Measurements from ENCODE around the gene PRDM12.

The PRDM12 gene

DNA sequence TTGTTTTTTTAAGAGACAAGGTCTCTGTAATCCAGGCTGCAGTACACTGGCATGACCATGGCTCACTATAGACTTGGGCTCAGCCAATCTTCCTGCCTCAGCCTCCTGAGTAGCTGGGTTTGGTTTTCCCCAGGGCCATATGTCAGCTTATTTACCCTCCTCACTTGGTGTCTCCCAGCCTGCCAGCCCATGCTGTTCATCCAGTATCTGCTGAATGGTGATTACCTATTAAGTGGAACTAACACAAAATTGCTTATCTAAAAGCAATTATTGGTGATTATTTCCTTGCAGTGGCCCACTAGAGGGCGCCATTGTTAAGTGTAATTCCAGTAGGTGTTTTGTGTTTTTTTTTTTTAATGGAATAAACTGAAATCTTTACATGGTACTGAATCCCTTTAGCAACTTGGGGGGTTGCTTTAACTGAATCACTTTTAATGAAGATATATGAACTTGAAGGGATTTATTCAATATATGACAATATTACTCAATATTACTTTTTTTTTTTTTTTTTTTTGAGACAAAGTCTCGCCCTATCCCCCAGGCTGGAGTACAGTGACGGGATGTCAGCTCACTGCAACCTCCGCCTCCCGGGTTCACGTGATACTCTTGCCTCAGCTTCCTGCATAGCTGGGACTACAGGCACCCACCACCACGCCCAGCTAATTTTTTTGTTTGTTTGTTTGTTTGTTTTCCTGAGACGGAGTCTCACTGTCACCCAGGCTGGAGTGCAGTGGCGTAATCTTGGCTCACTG lies 43.0 kb downstream of the PRDM12 start:
- H3K36me3 ChIP-seq (ENCODE audit: control insufficient read depth in 2 of 2, insufficient read depth in 2 of 2, low read length in 2 of 2) = peaks cover 17 to 18% of the 10 kb centered on the region in 2 donors

DNA sequence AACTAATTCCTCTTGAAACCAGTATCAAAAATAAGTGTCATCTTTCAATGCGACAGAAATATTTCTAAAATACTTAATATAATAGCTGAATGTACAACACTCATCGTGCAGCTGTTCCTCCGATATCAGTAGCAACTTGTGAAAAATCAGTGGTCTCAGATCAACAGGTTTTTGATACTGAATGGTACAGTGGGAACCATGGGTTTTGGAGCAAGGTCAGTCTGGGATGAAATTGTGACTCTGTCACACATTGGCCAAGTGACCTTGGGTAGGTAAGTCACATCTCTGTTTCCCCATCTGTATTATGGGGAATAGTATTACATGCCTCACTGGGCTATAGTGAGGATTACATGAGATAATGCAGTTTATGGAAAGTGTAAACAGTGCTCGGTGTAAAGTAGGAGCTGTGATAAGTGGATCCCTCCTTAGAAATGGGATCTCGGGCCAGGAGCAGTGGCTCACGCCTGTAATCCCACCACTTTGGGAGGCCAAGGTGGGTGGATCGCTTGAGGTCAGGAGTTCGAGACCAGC lies 46.5 kb downstream of the PRDM12 start:
- Histone ChIP-seq H3K9ac (ENCODE audit: low read length in 2 of 2) (no peak overlapping the region), H3K4me1 (ENCODE audit: control insufficient read depth, insufficient read depth, low read length) (peaks cover 8% of the 10 kb centered on the region), H3K27me3 (ENCODE audit: control insufficient read depth in 1 of 2, insufficient read depth in 2 of 2, low read length in 2 of 2) (no peaks in the 10 kb centered on the region), H3K9me3 (ENCODE audit: control insufficient read depth in 2 of 2, low read length in 2 of 2) (no peaks in the 10 kb centered on the region), H3K27ac (ENCODE audit: low read length) (no peak overlapping the region), H3K36me3 (ENCODE audit: control insufficient read depth in 2 of 2, insufficient read depth in 2 of 2, low read length in 2 of 2) (no peaks in the 10 kb centered on the region), H3K4me3 (ENCODE audit: low read length in 2 of 2) (no peak overlapping the region)

More for the DNA sequence above, 43.0 kb downstream of the PRDM12 start:
- Histone ChIP-seq H3K4me3 (ENCODE audit: low read length in 2 of 2) (no peak overlapping the region), H3K27me3 (ENCODE audit: control insufficient read depth in 1 of 2, insufficient read depth in 2 of 2, low read length in 2 of 2) (no peaks in the 10 kb centered on the region), H3K4me1 (ENCODE audit: control insufficient read depth, insufficient read depth, low read length) (no peaks in the 10 kb centered on the region), H3K27ac (ENCODE audit: low read length) (no peak overlapping the region), H3K9ac (ENCODE audit: low read length in 2 of 2) (no peak overlapping the region), H3K9me3 (ENCODE audit: control insufficient read depth in 2 of 2, low read length in 2 of 2) (no peaks in the 10 kb centered on the region)

DNA sequence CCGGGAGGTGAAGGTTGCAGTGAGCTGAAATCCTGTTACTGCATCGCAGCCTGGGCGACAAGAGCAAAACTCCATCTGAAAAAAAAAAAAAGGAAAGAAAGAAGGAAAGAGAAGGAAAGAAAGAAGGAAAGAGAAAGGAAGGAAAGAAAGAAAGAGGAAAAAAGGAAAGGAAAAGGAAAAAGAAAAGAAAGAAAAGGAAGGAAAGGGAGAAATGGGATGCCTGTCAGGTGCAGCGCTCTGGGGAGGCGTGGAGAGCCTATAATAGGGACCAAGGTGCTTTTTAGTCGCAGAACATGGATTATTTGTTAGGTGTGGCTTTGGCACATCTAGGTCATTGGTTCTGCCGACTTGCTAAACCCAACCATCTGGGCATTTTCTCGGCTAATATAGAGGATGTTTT lies 47.1 kb downstream of the PRDM12 start:
- peaks cover 8% of the 10 kb centered on the region for H3K4me1 ChIP-seq (ENCODE audit: control insufficient read depth, insufficient read depth, low read length)
- H3K27ac ChIP-seq (ENCODE audit: low read length) = no peak overlapping the region
- H3K9me3 ChIP-seq (ENCODE audit: control insufficient read depth in 2 of 2, low read length in 2 of 2) = no peaks in the 10 kb centered on the region
- H3K4me3 ChIP-seq (ENCODE audit: low read length in 2 of 2) = no peak overlapping the region
- no peaks in the 10 kb centered on the region for H3K36me3 ChIP-seq (ENCODE audit: control insufficient read depth in 2 of 2, insufficient read depth in 2 of 2, low read length in 2 of 2)
- no peaks in the 10 kb centered on the region for H3K27me3 ChIP-seq (ENCODE audit: control insufficient read depth in 1 of 2, insufficient read depth in 2 of 2, low read length in 2 of 2)
- H3K9ac ChIP-seq (ENCODE audit: low read length in 2 of 2) = no peak overlapping the region

DNA sequence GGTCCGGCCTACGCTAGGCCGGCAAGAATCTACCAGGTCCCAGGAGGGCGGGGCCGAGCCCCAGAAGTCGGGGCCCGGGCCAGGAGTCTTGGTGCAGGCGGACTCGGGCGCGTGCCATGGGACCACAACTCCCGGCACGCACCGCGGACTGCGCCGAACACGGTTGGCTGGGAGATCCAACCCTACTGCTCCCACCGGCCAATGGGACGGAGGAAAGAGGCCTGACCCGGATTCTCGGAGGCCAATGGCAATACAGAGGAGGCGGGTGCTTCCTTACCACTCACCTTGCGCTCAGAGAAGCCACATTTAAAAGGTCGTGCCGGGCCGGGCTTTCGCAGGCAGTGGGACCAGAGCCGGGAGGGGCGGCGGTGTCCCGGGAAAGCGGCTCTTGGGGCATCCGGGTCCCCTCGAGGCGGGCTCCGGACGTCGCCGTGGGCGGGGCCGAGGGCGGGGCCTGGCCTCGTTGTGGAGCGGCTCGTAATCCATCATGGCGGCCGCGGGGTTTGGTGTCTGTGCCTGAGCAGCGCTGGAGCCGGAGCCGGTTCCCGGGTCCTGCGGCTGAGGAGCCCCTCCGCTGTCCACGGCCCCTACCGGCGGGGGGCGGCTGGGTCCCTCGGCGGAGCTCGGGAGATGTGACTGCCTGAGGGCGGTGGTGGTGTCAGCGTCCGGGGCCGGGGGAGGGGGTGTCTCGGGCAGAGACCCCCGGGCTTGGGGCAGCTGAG lies 48.3 kb downstream of the PRDM12 start:
- peaks cover 13% of the 10 kb centered on the region for H3K4me1 ChIP-seq (ENCODE audit: control insufficient read depth, insufficient read depth, low read length)
- H3K9ac ChIP-seq (ENCODE audit: low read length in 2 of 2) = peak overlapping the region; percentile 79 to 83
- no peaks in the 10 kb centered on the region for H3K27me3 ChIP-seq (ENCODE audit: control insufficient read depth in 1 of 2, insufficient read depth in 2 of 2, low read length in 2 of 2)
- H3K27ac ChIP-seq (ENCODE audit: low read length) = peak overlapping the region; percentile 90
- H3K4me3 ChIP-seq (ENCODE audit: low read length in 2 of 2) = peak overlapping the region; percentile 78 to 81
- H3K36me3 ChIP-seq (ENCODE audit: control insufficient read depth in 2 of 2, insufficient read depth in 2 of 2, low read length in 2 of 2) = no peaks in the 10 kb centered on the region
- no peaks in the 10 kb centered on the region for H3K9me3 ChIP-seq (ENCODE audit: control insufficient read depth in 2 of 2, low read length in 2 of 2)

DNA sequence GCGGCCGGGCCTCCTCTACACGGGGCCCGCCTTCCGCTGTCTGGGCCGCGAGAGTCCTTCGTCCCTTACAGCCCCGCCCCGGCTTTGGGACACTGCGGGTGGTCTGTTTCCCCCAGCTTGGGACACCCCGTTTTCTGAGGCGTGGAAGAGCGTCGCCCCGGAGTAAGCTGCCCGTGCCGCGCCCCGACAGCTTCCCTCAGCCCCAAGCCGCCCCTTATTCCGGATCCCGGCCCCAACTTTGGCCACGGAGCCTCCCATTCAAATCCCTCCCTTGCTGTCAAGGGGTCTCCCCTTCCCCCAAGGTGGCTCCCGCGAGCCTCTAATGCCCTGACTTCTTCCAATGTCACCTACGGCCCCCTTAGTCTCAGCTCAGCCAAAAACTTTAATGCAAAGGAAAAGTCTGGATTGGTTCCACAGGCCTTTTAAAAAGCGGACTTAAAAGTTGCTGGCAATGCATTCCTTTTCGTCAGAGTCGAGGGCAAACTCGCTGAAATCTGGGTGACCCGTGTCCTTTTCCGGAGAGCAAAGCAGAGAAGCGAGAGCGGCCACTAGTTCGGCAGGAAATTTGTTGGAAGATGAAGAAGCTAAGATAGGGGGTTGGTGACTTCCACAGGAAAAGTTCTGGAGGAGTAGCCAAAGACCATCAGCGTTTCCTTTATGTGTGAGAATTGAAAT lies 49.0 kb downstream of the PRDM12 start:
- Histone ChIP-seq H3K27me3 (ENCODE audit: control insufficient read depth in 1 of 2, insufficient read depth in 2 of 2, low read length in 2 of 2) (no peaks in the 10 kb centered on the region), H3K9ac (ENCODE audit: low read length in 2 of 2) (peak overlapping the region; percentile 79 to 83), H3K9me3 (ENCODE audit: control insufficient read depth in 2 of 2, low read length in 2 of 2) (no peaks in the 10 kb centered on the region), H3K27ac (ENCODE audit: low read length) (peak overlapping the region; percentile 90), H3K36me3 (ENCODE audit: control insufficient read depth in 2 of 2, insufficient read depth in 2 of 2, low read length in 2 of 2) (no peaks in the 10 kb centered on the region), H3K4me1 (ENCODE audit: control insufficient read depth, insufficient read depth, low read length) (peaks cover 13% of the 10 kb centered on the region), H3K4me3 (ENCODE audit: low read length in 2 of 2) (peak overlapping the region; percentile 78 to 81)

DNA sequence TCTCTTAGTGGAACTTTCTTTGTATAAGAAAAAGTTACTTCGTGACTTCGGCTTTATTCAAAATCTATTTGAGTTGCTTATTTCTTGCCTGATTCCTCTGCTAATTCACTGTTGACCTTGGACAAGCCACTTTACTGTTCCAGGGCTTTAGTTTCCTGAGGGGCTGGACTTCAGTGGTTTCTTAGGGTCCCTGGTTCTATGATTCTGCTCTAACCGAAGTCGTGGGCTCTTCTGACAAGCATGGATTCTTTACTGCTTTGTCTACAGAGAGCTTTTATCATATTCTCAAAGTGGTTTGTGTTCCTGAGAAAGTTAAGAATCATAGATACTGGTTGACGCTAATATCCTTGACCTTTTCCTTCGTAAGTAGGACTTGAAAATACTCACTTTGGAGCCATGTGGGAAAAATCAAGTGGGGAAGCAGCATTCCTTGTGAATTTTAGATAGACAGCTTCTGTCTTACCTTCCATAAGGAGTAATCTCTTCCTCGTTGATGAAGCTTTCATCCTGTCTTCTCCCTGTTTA lies 50.3 kb downstream of the PRDM12 start:
- H3K36me3 ChIP-seq (ENCODE audit: control insufficient read depth in 2 of 2, insufficient read depth in 2 of 2, low read length in 2 of 2) = no peaks in the 10 kb centered on the region
- no peak overlapping the region for H3K27ac ChIP-seq (ENCODE audit: low read length)
- H3K9me3 ChIP-seq (ENCODE audit: control insufficient read depth in 2 of 2, low read length in 2 of 2) = no peaks in the 10 kb centered on the region
- H3K27me3 ChIP-seq (ENCODE audit: control insufficient read depth in 1 of 2, insufficient read depth in 2 of 2, low read length in 2 of 2) = no peaks in the 10 kb centered on the region
- peak overlapping the region; percentile 78 to 81 for H3K4me3 ChIP-seq (ENCODE audit: low read length in 2 of 2)
- peak overlapping the region; percentile 34 to 48 for H3K9ac ChIP-seq (ENCODE audit: low read length in 2 of 2)
- peaks cover 13% of the 10 kb centered on the region for H3K4me1 ChIP-seq (ENCODE audit: control insufficient read depth, insufficient read depth, low read length)

DNA sequence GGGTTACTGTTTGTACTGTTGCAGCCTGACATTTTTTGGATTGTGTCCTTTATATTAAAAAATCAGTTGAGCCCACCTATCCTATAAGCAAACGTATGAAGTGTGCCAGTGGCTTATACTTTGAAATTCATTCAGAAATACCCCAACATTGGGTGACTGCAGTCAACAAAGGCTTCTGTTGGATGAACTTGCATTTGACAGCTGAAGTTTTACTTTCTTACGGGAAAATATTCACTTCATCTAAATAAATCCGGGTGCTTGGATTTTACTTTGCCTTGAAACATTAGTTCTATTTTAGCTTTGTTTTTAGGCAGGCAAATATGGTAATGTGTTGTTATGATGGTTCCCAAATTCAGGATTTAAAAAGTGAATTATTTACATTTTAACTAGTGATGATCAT lies 50.9 kb downstream of the PRDM12 start:
- Histone ChIP-seq H3K36me3 (ENCODE audit: control insufficient read depth in 2 of 2, insufficient read depth in 2 of 2, low read length in 2 of 2) (no peaks in the 10 kb centered on the region), H3K9me3 (ENCODE audit: control insufficient read depth in 2 of 2, low read length in 2 of 2) (no peaks in the 10 kb centered on the region), H3K27ac (ENCODE audit: low read length) (no peak overlapping the region), H3K4me3 (ENCODE audit: low read length in 2 of 2) (peak overlapping the region; percentile 78 to 81), H3K27me3 (ENCODE audit: control insufficient read depth in 1 of 2, insufficient read depth in 2 of 2, low read length in 2 of 2) (no peaks in the 10 kb centered on the region), H3K4me1 (ENCODE audit: control insufficient read depth, insufficient read depth, low read length) (peaks cover 13% of the 10 kb centered on the region), H3K9ac (ENCODE audit: low read length in 2 of 2) (peak overlapping the region in 1 of 2 donors; percentile 34)

DNA sequence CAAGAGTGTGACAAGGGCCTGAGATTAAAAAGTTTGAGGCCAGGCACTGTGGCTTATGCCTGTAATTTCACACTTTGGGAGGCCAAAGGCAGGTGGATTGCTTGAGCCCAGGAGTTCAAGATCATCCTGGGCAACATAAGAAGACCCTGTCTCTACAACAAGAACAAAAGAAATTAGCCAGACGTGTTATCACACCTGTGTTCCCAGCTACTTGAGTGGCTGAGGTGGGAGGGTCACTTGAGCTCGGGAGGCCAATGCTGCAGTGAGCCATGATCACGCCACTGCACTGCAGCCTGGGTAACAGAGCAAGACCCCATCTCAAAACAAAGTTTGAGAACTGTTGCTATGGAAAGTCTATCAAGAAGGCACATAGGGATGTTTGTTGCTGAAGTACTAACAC lies 54.2 kb downstream of the PRDM12 start:
- Histone ChIP-seq H3K9me3 (ENCODE audit: control insufficient read depth in 2 of 2, low read length in 2 of 2) (no peaks in the 10 kb centered on the region), H3K4me1 (ENCODE audit: control insufficient read depth, insufficient read depth, low read length) (peaks cover 12% of the 10 kb centered on the region), H3K27ac (ENCODE audit: low read length) (no peak overlapping the region), H3K4me3 (ENCODE audit: low read length in 2 of 2) (no peak overlapping the region), H3K36me3 (ENCODE audit: control insufficient read depth in 2 of 2, insufficient read depth in 2 of 2, low read length in 2 of 2) (no peaks in the 10 kb centered on the region), H3K27me3 (ENCODE audit: control insufficient read depth in 1 of 2, insufficient read depth in 2 of 2, low read length in 2 of 2) (no peaks in the 10 kb centered on the region), H3K9ac (ENCODE audit: low read length in 2 of 2) (no peak overlapping the region)

DNA sequence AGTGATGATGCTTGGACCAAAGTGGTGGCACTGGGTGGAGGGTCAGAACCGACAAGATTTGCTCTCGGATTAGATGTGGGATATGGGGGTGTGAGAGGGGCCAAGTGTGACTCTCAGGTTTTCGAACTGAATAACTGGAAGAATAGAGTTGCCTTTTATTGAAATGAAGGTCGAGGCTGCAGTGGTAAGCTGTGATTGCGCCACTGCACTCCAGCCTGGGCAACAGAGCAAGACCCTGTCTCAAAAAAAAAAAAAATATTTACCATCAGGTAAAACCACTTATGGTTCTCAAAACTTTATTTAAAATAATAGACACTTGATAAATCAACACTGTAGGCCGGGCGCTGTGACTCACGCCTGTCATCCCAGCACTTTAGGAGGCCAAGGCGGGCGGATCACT lies 56.4 kb downstream of the PRDM12 start:
- Histone ChIP-seq H3K36me3 (ENCODE audit: control insufficient read depth in 2 of 2, insufficient read depth in 2 of 2, low read length in 2 of 2) (no peaks in the 10 kb centered on the region), H3K9ac (ENCODE audit: low read length in 2 of 2) (no peak overlapping the region), H3K4me1 (ENCODE audit: control insufficient read depth, insufficient read depth, low read length) (peaks cover 5% of the 10 kb centered on the region), H3K27me3 (ENCODE audit: control insufficient read depth in 1 of 2, insufficient read depth in 2 of 2, low read length in 2 of 2) (no peaks in the 10 kb centered on the region), H3K4me3 (ENCODE audit: low read length in 2 of 2) (no peak overlapping the region), H3K27ac (ENCODE audit: low read length) (no peak overlapping the region), H3K9me3 (ENCODE audit: control insufficient read depth in 2 of 2, low read length in 2 of 2) (no peaks in the 10 kb centered on the region)

DNA sequence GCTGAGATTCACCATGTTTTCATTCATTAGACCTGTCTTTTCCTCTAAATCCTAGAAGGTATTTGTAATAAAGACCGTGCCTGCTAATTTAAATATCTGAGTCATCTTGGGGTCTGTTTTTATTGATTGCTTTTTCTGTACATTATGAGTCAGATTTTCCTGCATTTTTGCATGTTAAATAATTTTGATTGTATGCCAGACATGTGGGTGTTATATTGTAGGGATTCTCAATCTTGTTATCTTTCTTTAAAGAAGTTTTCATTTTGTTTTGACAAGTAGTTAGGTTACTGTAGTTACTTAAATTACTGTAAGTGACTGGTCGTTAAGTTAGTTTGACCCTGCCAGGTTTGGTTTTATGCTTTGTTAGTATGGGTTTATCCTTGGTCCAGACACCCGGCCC lies 64.3 kb downstream of the PRDM12 start:
- Histone ChIP-seq H3K27ac (ENCODE audit: low read length) (no peak overlapping the region), H3K27me3 (ENCODE audit: control insufficient read depth in 1 of 2, insufficient read depth in 2 of 2, low read length in 2 of 2) (no peaks in the 10 kb centered on the region), H3K36me3 (ENCODE audit: control insufficient read depth in 2 of 2, insufficient read depth in 2 of 2, low read length in 2 of 2) (no peaks in the 10 kb centered on the region), H3K4me1 (ENCODE audit: control insufficient read depth, insufficient read depth, low read length) (peaks cover 5% of the 10 kb centered on the region), H3K9ac (ENCODE audit: low read length in 2 of 2) (no peak overlapping the region), H3K9me3 (ENCODE audit: control insufficient read depth in 2 of 2, low read length in 2 of 2) (no peaks in the 10 kb centered on the region), H3K4me3 (ENCODE audit: low read length in 2 of 2) (no peak overlapping the region)

Measured in stomach smooth muscle (tissue), 2 donors.